Testis (tissue), 2 donors: ENCODE results near the gene TRIM8.

Experiments
- POLR2A ChIP-seq: fragments of 450-650 bp; IDR thresholded peaks from one replicate; pipeline ENCODE4 v1.6.1; 2017; ENCODE audit warnings: antibody characterized with exemption, mild to moderate bottlenecking, moderate library complexity
- TF ChIP-seq, protein P1 (sequence below), 3 experiments: fragments of 450-650 bp in 2 of 3; fragments of 200-600 bp in 1 of 3; sonication (generic) in 1 of 3; IDR thresholded peaks; one replicate each; pipeline ENCODE4 v1.5.1; 2016 to 2019; ENCODE audit warnings: antibody characterized with exemption in 3 of 3, mild to moderate bottlenecking in 2 of 3, moderate library complexity in 1 of 3

GRCh38 chr10:102682416-102682815 is 38.1 kb downstream of the TRIM8 start:
- TF ChIP-seq, protein P1, sequence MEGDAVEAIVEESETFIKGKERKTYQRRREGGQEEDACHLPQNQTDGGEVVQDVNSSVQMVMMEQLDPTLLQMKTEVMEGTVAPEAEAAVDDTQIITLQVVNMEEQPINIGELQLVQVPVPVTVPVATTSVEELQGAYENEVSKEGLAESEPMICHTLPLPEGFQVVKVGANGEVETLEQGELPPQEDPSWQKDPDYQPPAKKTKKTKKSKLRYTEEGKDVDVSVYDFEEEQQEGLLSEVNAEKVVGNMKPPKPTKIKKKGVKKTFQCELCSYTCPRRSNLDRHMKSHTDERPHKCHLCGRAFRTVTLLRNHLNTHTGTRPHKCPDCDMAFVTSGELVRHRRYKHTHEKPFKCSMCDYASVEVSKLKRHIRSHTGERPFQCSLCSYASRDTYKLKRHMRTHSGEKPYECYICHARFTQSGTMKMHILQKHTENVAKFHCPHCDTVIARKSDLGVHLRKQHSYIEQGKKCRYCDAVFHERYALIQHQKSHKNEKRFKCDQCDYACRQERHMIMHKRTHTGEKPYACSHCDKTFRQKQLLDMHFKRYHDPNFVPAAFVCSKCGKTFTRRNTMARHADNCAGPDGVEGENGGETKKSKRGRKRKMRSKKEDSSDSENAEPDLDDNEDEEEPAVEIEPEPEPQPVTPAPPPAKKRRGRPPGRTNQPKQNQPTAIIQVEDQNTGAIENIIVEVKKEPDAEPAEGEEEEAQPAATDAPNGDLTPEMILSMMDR (IDR thresholded peaks at IDR 0.05) = no peak
- no peak for TF ChIP-seq POLR2A
